Measurements from ENCODE around the gene PDZD4. TPM values are rescaled to one million over a fixed set of nuclear protein-coding genes. Genes with fewer than 3 reads are reported as not detected.

The PDZD4 gene
- total RNA-seq, 1 donor from 2014 or later: 8.3 TPM

GRCh38 chrX:153812220-153812619 lies 18.1 kb downstream of the PDZD4 start:
- intact Hi-C loops (cut with DNase I): no loop called here
- DNase-seq: no peak

GRCh38 chrX:153807976-153808375 lies 22.4 kb downstream of the PDZD4 start:
- intact Hi-C loops (cut with DNase I): no loop called here
- no peaks in the 10 kb centered on the region for H3K36me3 ChIP-seq
- TF ChIP-seq CTCF (IDR thresholded peaks at IDR 0.05): no peak
- H3K27me3 ChIP-seq: no peaks in the 10 kb centered on the region
- DNase-seq: no peak
- no peak overlapping the region for H3K4me3 ChIP-seq
- ATAC-seq: no peak
- H3K4me1 ChIP-seq: no peaks in the 10 kb centered on the region
- H3K9me3 ChIP-seq: no peaks in the 10 kb centered on the region
- H3K27ac ChIP-seq: no peak overlapping the region

More at GRCh38 chrX:153812220-153812619, 18.1 kb downstream of the PDZD4 start:
- H3K4me3 ChIP-seq: no peak overlapping the region
- H3K4me1 ChIP-seq: no peaks in the 10 kb centered on the region
- H3K36me3 ChIP-seq: no peaks in the 10 kb centered on the region
- H3K27ac ChIP-seq: no peak overlapping the region
- H3K9me3 ChIP-seq: no peaks in the 10 kb centered on the region
- no peaks in the 10 kb centered on the region for H3K27me3 ChIP-seq
- no peak for ATAC-seq
- TF ChIP-seq CTCF (IDR thresholded peaks at IDR 0.05): no peak

GRCh38 chrX:153806999-153807575 lies 23.3 kb downstream of the PDZD4 start:
- Histone ChIP-seq H3K27me3 (no peaks in the 10 kb centered on the region), H3K4me3 (no peak overlapping the region), H3K9me3 (no peaks in the 10 kb centered on the region), H3K27ac (no peak overlapping the region), H3K36me3 (no peaks in the 10 kb centered on the region), H3K4me1 (no peaks in the 10 kb centered on the region)
- intact Hi-C loops (cut with DNase I): no loop called here
- no peak for DNase-seq
- ATAC-seq: no peak
- TF ChIP-seq CTCF (IDR thresholded peaks at IDR 0.05): no peak

GRCh38 chrX:153805436-153805835 lies 24.9 kb downstream of the PDZD4 start:
- H3K9me3 ChIP-seq: no peaks in the 10 kb centered on the region
- H3K27ac ChIP-seq: no peak overlapping the region
- H3K27me3 ChIP-seq: no peaks in the 10 kb centered on the region
- H3K36me3 ChIP-seq: no peaks in the 10 kb centered on the region
- no peaks in the 10 kb centered on the region for H3K4me1 ChIP-seq
- intact Hi-C loops (cut with DNase I): no loop called here
- no peak for TF ChIP-seq CTCF (IDR thresholded peaks at IDR 0.05)
- ATAC-seq: no peak
- no peak overlapping the region for H3K4me3 ChIP-seq
- no peak for DNase-seq

GRCh38 chrX:153804621-153805020 lies 25.7 kb downstream of the PDZD4 start:
- Histone ChIP-seq H3K36me3 (no peaks in the 10 kb centered on the region), H3K4me3 (no peak overlapping the region), H3K4me1 (no peaks in the 10 kb centered on the region), H3K27me3 (no peaks in the 10 kb centered on the region), H3K27ac (no peak overlapping the region), H3K9me3 (no peaks in the 10 kb centered on the region)
- DNase-seq (no peak), ATAC-seq (no peak)
- TF ChIP-seq CTCF (IDR thresholded peaks at IDR 0.05): no peak
- intact Hi-C loops (cut with DNase I): no loop called here

GRCh38 chrX:153804100-153804595 lies 26.2 kb downstream of the PDZD4 start:
- H3K27ac ChIP-seq: no peak overlapping the region
- intact Hi-C loops (cut with DNase I): no loop called here
- no peak for TF ChIP-seq CTCF (IDR thresholded peaks at IDR 0.05)
- no peak overlapping the region for H3K4me3 ChIP-seq
- no peaks in the 10 kb centered on the region for H3K27me3 ChIP-seq
- no peaks in the 10 kb centered on the region for H3K4me1 ChIP-seq
- no peaks in the 10 kb centered on the region for H3K36me3 ChIP-seq
- DNase-seq (no peak), ATAC-seq (no peak)
- H3K9me3 ChIP-seq: no peaks in the 10 kb centered on the region
